HCT116 (cell line): Measurements from ENCODE around the gene SECISBP2. TPM values are rescaled to one million over a fixed set of nuclear protein-coding genes. Genes with fewer than 3 reads are reported as not detected.
A peak's percentile ranks its signal among the peaks of the same experiment; 100 is the strongest.

Experiments
- ATAC-seq: fragments of 200-7000 bp; cut with Tn5 transposase; 2 replicates; pipeline ENCODE4 v1.9.1; 2020; ENCODE audit warnings: mild to moderate bottlenecking, moderate library complexity
- BruUV-seq: library from RNA; stranded (reverse); fragments of 400-500 nt; replicated peaks from 2 replicates; lab custom pipeline; 2021; lab: Mats Ljungman, UMichigan
- CTCF ChIA-PET: fragments of 300-600 bp; sonication (Branson Sonifier 250); formaldehyde crosslinking; loops from one replicate; lab custom pipeline; 2021; ENCODE audit warnings: antibody characterized with exemption; lab: Charles Lee
- POLR2A ChIA-PET: fragments of 300-600, 350-600 bp; sonication (Branson Sonifier 250); formaldehyde crosslinking; loops from one replicate; lab custom pipeline; 2021; ENCODE audit warnings: antibody characterized with exemption; lab: Charles Lee
- RAD21 ChIA-PET, 2 experiments: fragments of 300-600 bp; sonication (Branson Sonifier 250); formaldehyde crosslinking; loops; one replicate each; lab custom pipeline; 2023; ENCODE audit warnings: low total read pairs in 2 of 2; ENCODE audit not compliant: uncharacterized antibody in 2 of 2, unreplicated experiment in 2 of 2, low non-redundant PET in 1 of 2; lab: Charles Lee
- DNase-seq: peaks from one replicate; pipeline ENCODE4 v3.0.0-alpha.2; 2010; ENCODE audit warnings: low read depth, low spot score
- H2AFZ ChIP-seq: fragments of 200-600 bp; shearing (Covaris generic), sonication (generic); 2 replicates; pipeline ENCODE4 v1.6.1; 2017; ENCODE audit warnings: low read depth, mixed run types, mixed read lengths, antibody characterized with exemption, low read length; ENCODE audit not compliant: poor library complexity, severe bottlenecking
- H3K27ac ChIP-seq: 2 replicates; pipeline ENCODE4 v1.5.1; 2012; ENCODE audit warnings: low read depth, low read length
- H3K27me3 ChIP-seq: fragments of 200-600 bp; sonication (generic); 2 replicates; pipeline ENCODE4 v1.6.1; 2016; ENCODE audit warnings: mixed run types, low read length, mixed read lengths; ENCODE audit not compliant: insufficient read depth
- H3K36me3 ChIP-seq, 2 experiments: fragments of 200-500 bp in 1 of 2; fragments of 200-600 bp in 1 of 2; sonication (Bioruptor generic) in 1 of 2; sonication (generic) in 1 of 2; 2 replicates each; pipeline versions ENCODE4 v1.5.1 to v1.6.1; 2014 to 2016; ENCODE audit warnings: low read length in 2 of 2, inconsistent platforms in 1 of 2, mixed read lengths in 1 of 2, mixed run types in 1 of 2; ENCODE audit not compliant: insufficient read depth in 2 of 2, control insufficient read depth in 1 of 2
- H3K4me1 ChIP-seq, 2 experiments: fragments of 200-600 bp in 1 of 2; sonication (generic) in 1 of 2; 2 replicates each; pipeline versions ENCODE4 v1.5.1 to v1.6.1; 2012 to 2017; ENCODE audit warnings: low read length in 2 of 2, inconsistent platforms in 1 of 2, mild to moderate bottlenecking in 1 of 2, mixed read lengths in 1 of 2, mixed run types in 1 of 2, moderate library complexity in 1 of 2; ENCODE audit not compliant: insufficient read depth in 2 of 2, control insufficient read depth in 1 of 2
- H3K4me2 ChIP-seq: fragments of 200-600 bp; sonication (generic); 2 replicates; pipeline ENCODE4 v1.6.1; 2017; ENCODE audit warnings: mixed run types, low read length, mixed read lengths
- H3K4me3 ChIP-seq, 2 experiments: fragments of 200-600 bp in 1 of 2; sonication (generic) in 1 of 2; replicated peaks in 1 of 2; 2 replicates each; pipeline ENCODE4 v1.5.1; 2011 to 2016; ENCODE audit warnings: low read length in 2 of 2, control low read depth in 1 of 2, low read depth in 1 of 2, mild to moderate bottlenecking in 1 of 2, mixed read lengths in 1 of 2, mixed run types in 1 of 2
- H3K79me2 ChIP-seq: fragments of 200-600 bp; sonication (generic); 2 replicates; pipeline ENCODE4 v1.6.1; 2017; ENCODE audit warnings: mild to moderate bottlenecking, mixed run types, low read length, moderate library complexity, mixed read lengths; ENCODE audit not compliant: insufficient read depth
- H3K9ac ChIP-seq: fragments of 200-600 bp; sonication (generic); 2 replicates; pipeline ENCODE4 v1.6.1; 2016; ENCODE audit warnings: low read length, mixed read lengths
- H3K9me2 ChIP-seq: fragments of 200-600 bp; sonication (generic), shearing (Covaris generic); 2 replicates; pipeline ENCODE4 v1.6.1; 2017; ENCODE audit warnings: mixed run types, mild to moderate bottlenecking, moderate library complexity; ENCODE audit not compliant: insufficient read depth
- H3K9me3 ChIP-seq, 2 experiments: fragments of 200-500 bp in 1 of 2; fragments of 200-600 bp in 1 of 2; sonication (Bioruptor generic) in 1 of 2; sonication (generic) in 1 of 2; 2 replicates each; pipeline ENCODE4 v1.6.1; 2014 to 2017; ENCODE audit warnings: low read length in 2 of 2, mixed read lengths in 2 of 2, inconsistent platforms in 1 of 2, low read depth in 1 of 2, mild to moderate bottlenecking in 1 of 2, mixed run types in 1 of 2, moderate library complexity in 1 of 2; ENCODE audit not compliant: control insufficient read depth in 1 of 2, insufficient read depth in 1 of 2
- H4K20me1 ChIP-seq: fragments of 200-600 bp; sonication (generic), shearing (Covaris generic); 2 replicates; pipeline ENCODE4 v1.6.1; 2017; ENCODE audit warnings: mixed run types, mild to moderate bottlenecking, moderate library complexity; ENCODE audit not compliant: insufficient read depth
- CBX3 ChIP-seq: IDR thresholded peaks from 2 replicates; pipeline ENCODE4 v1.6.1; 2012; ENCODE audit warnings: low read depth
- CEBPB ChIP-seq: IDR thresholded peaks from 2 replicates; pipeline ENCODE4 v1.6.1; 2012; ENCODE audit warnings: low read depth
- EZH2 ChIP-seq: fragments of 200-600 bp; sonication (generic); IDR thresholded peaks from 2 replicates; pipeline ENCODE4 v1.6.1; 2017; ENCODE audit warnings: antibody characterized with exemption, mixed run types
- EZH2phosphoT487 ChIP-seq: fragments of 200-600 bp; IDR thresholded peaks from 2 replicates; pipeline ENCODE4 v1.6.1; 2018; ENCODE audit warnings: antibody characterized with exemption, borderline replicate concordance
- FOSL1 ChIP-seq: IDR thresholded peaks from 2 replicates; pipeline ENCODE4 v1.6.1; 2012; ENCODE audit warnings: low read depth
- JUND ChIP-seq: IDR thresholded peaks from 2 replicates; pipeline ENCODE4 v1.6.1; 2012
- POLR2A ChIP-seq: IDR thresholded peaks from 2 replicates; pipeline ENCODE4 v1.7.0; 2011; ENCODE audit warnings: borderline replicate concordance; ENCODE audit not compliant: insufficient read depth, insufficient read length; ENCODE audit errors: extremely low read depth
- POLR2AphosphoS5 ChIP-seq: IDR thresholded peaks from 2 replicates; pipeline ENCODE4 v1.6.1; 2011; ENCODE audit warnings: mild to moderate bottlenecking, low read depth, low read length, moderate library complexity
- SIN3A ChIP-seq: IDR thresholded peaks from 2 replicates; pipeline ENCODE4 v1.6.1; 2012; ENCODE audit warnings: low read depth
- TCF7L2 ChIP-seq: IDR thresholded peaks from 2 replicates; pipeline ENCODE4 v1.7.0; 2011; ENCODE audit warnings: borderline replicate concordance, inconsistent platforms; ENCODE audit not compliant: insufficient read depth, insufficient read length; ENCODE audit errors: extremely low read depth
- YY1 ChIP-seq: IDR thresholded peaks from 2 replicates; pipeline ENCODE4 v1.6.1; 2011; ENCODE audit warnings: low read length, low read depth, moderate library complexity, mild to moderate bottlenecking; ENCODE audit not compliant: insufficient replicate concordance; ENCODE audit errors: extremely low read depth
- ZFX ChIP-seq: fragments of 450-650 bp; IDR thresholded peaks from 2 replicates; pipeline ENCODE4 v1.6.1; 2017
- ZNF274 ChIP-seq: fragments of 200-500 bp; sonication (Bioruptor generic); IDR thresholded peaks from 2 replicates; pipeline ENCODE4 v1.6.1; 2014; ENCODE audit warnings: mild to moderate bottlenecking, low read depth, low read length, inconsistent platforms
- intact Hi-C: fragments of 100-400 bp; cut with micrococcal nuclease; formaldehyde crosslinking; loops from 2 replicates; pipeline ENCODE4 v1.10.0; 2022
- total RNA-seq: library from RNA; stranded (reverse); gene quantifications from one replicate; pipeline ENCODE4 v1.2.1, GENCODE V29; 2021; ENCODE audit not compliant: unreplicated experiment
- TF ChIP-seq, protein P1 (sequence below): IDR thresholded peaks from 2 replicates; pipeline ENCODE4 v1.6.1; 2012

The SECISBP2 gene
- total RNA-seq, 1 experiment from 2014 or later, result 41.6 TPM

GRCh38 chr9:89314955-89315354, 3.3 kb upstream of the SECISBP2 start:
- H3K9ac ChIP-seq, result peak overlapping the region; percentile 39
- intact Hi-C loops, result loop anchor here (5.0 to 10.0 kb wide), 2 partner anchors 247 to 790 kb away; no protein-coding TSS in a partner anchor

GRCh38 chr9:89315482-89315881, 2.8 kb upstream of the SECISBP2 start:
- Histone ChIP-seq H3K79me2 (peaks cover 85% of the 10 kb centered on the region), H4K20me1 (peaks cover 36% of the 10 kb centered on the region; the same call in 1 of the 2 replicates), H2AFZ (no peak overlapping the region), H3K4me1 (peaks cover 23 to 56% of the 10 kb centered on the region in 2 experiments), H3K9ac (peak overlapping the region; percentile 39; the same call in 1 of the 2 replicates), H3K36me3 (peaks cover 24 to 45% of the 10 kb centered on the region in 2 experiments), H3K4me3 (no peak overlapping the region), H3K9me3 (no peaks in the 10 kb centered on the region), H3K27me3 (no peaks in the 10 kb centered on the region), H3K4me2 (peak overlapping the region; percentile 12; the same call in 1 of the 2 replicates), H3K27ac (no peak overlapping the region), H3K9me2 (no peaks in the 10 kb centered on the region)
- DNase-seq, result no peak
- RAD21 ChIA-PET, result no interaction called here
- CTCF ChIA-PET, result no interaction called here
- intact Hi-C loops, result loop anchor here (5.0 to 10.0 kb wide), 2 partner anchors 247 to 789 kb away; no protein-coding TSS in a partner anchor
- POLR2A ChIA-PET, result no interaction called here
- no TSS peak for BruUV-seq
- TF ChIP-seq FOSL1 (no peak), ZNF274 (no peak), SIN3A (no peak), POLR2AphosphoS5 (no peak), JUND (no peak), YY1 (no peak), CEBPB (no peak), ZFX (no peak), EZH2 (no peak), POLR2A (no peak), EZH2phosphoT487 (no peak), TCF7L2 (no peak)
- TF ChIP-seq, protein P1, sequence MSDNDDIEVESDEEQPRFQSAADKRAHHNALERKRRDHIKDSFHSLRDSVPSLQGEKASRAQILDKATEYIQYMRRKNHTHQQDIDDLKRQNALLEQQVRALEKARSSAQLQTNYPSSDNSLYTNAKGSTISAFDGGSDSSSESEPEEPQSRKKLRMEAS, result no peak
- ATAC-seq, result no peak

More at GRCh38 chr9:89314955-89315354, 3.3 kb upstream of the SECISBP2 start:
- H3K4me3 ChIP-seq, result no peak overlapping the region
- H3K9me3 ChIP-seq, result no peaks in the 10 kb centered on the region
- peak overlapping the region; percentile 15; the same call in 1 of the 2 replicates for H3K27ac ChIP-seq
- no peaks in the 10 kb centered on the region for H3K9me2 ChIP-seq
- BruUV-seq, result no TSS peak
- TF ChIP-seq YY1 (no peak), CEBPB (no peak), SIN3A (no peak), JUND (no peak), CBX3 (no peak), ZNF274 (no peak), ZFX (no peak)
- TF ChIP-seq, protein P1, result no peak
- CTCF ChIA-PET, result interaction anchor here (0.9 kb wide), 1 partner anchor 234 kb away, joined by 3 read pairs; no protein-coding TSS in a partner anchor
- DNase-seq, result no peak
- peaks cover 21 to 55% of the 10 kb centered on the region in 2 experiments for H3K4me1 ChIP-seq
- POLR2A ChIA-PET, result no interaction called here
- ATAC-seq, result no peak
- peak overlapping the region; percentile 78; the same call in 1 of the 2 replicates for H3K4me2 ChIP-seq
- RAD21 ChIA-PET, result no interaction called here
- H4K20me1 ChIP-seq, result peaks cover 36% of the 10 kb centered on the region; the same call in 1 of the 2 replicates
- peaks cover 85% of the 10 kb centered on the region for H3K79me2 ChIP-seq
- no peak overlapping the region for H2AFZ ChIP-seq
- H3K36me3 ChIP-seq, result peaks cover 24 to 45% of the 10 kb centered on the region in 2 experiments
- no peaks in the 10 kb centered on the region for H3K27me3 ChIP-seq
